Psoas muscle (tissue), 8 donors: ENCODE results near the gene SQSTM1. TPM values are rescaled to one million over a fixed set of nuclear protein-coding genes. Genes with fewer than 3 reads are reported as not detected.

Experiments used
- ATAC-seq, 4 donors: fragments of 200-7000 bp; cut with Tn5 transposase; one replicate each; pipeline ENCODE4 v1.9.1; 2020; ENCODE audit warnings: moderate library complexity in 3 of 4, mild to moderate bottlenecking in 2 of 4
- DNase-seq, 2 donors: peaks; one replicate each; pipeline ENCODE4 v3.0.0-alpha.2; 2020
- H3K27ac ChIP-seq: fragments of 200-600 bp; one replicate; pipeline ENCODE4 v1.8.0; 2022
- H3K27me3 ChIP-seq, 3 donors: fragments of 200-600 bp in 1 of 3; one replicate each; pipeline versions ENCODE4 v1.6.1 to v1.8.0; 2013 to 2022; ENCODE audit warnings: low read length in 2 of 3, mild to moderate bottlenecking in 2 of 3, moderate library complexity in 1 of 3; ENCODE audit not compliant: insufficient read depth in 3 of 3
- H3K36me3 ChIP-seq, 2 donors: fragments of 200-600 bp in 1 of 2; one replicate each; pipeline versions ENCODE4 v1.6.1 to v1.8.0; 2013 to 2022; ENCODE audit warnings: low read depth in 1 of 2, mild to moderate bottlenecking in 1 of 2, moderate library complexity in 1 of 2; ENCODE audit not compliant: insufficient read depth in 1 of 2
- H3K4me1 ChIP-seq: fragments of 200-600 bp; one replicate; pipeline ENCODE4 v1.8.0; 2022
- H3K4me3 ChIP-seq: fragments of 200-600 bp; one replicate; pipeline ENCODE4 v1.8.0; 2022; ENCODE audit warnings: mild to moderate bottlenecking
- H3K9me3 ChIP-seq: fragments of 200-600 bp; one replicate; pipeline ENCODE4 v1.8.0; 2022
- WGBS, 3 donors: extraction: QIAGEN DNeasy Blood & Tissue Kit; methylation state at CpG; one replicate each; pipeline versions ENCODE4 v1.1.6 to v1.1.7; 2013; 5-methylcytosine and 5-hydroxymethylcytosine counted together
- intact Hi-C, 2 donors: fragments of 100-400 bp; cut with DNase I; formaldehyde crosslinking; loops; one replicate each; pipeline versions ENCODE4 v1.11.0 to v1.14.2; 2022
- polyA plus RNA-seq, 3 donors: library from polyadenylated mRNA; stranded (reverse); fragments of 200-250 nt; gene quantifications; one replicate each; pipeline ENCODE4 v1.2.3, GENCODE V29; 2013
- total RNA-seq, 4 donors: library from RNA; stranded (reverse); fragmentation: NEBNext Ultra II Directional in 2 of 4; extraction: Animal tissue kit (Norgen Biotek cat#: 25700) in 2 of 4; gene quantifications; one replicate each; pipeline versions ENCODE4 v1.2.1 to v1.2.4, GENCODE V29; 2021 to 2023
- TF ChIP-seq, protein P1 (sequence below): fragments of 200-600 bp; IDR thresholded peaks from one replicate; pipeline ENCODE4 v1.8.0; 2022; ENCODE audit warnings: antibody characterized with exemption
- donor health status: healthy with polysubstance abuse.
- donor health status: DM: no; HTN: no; CAD: no; lungs with moderate emphysema.
- donor health status: Bipolar disorder and iron deficiency.
- donor health status: healthy.
- donor health status: DM: yes; HTN: yes; CAD: no.
- donor health status: DM: no; HTN: no; CAD: no.
- donor health status: DM: no; HTN: no; CAD: no.
- donor health status: DM: yes; HTN: yes; CAD: no.

Gene SQSTM1
- total and polyA plus RNA-seq, 7 donors: 463 to 1,199 (median 707) TPM

DNA sequence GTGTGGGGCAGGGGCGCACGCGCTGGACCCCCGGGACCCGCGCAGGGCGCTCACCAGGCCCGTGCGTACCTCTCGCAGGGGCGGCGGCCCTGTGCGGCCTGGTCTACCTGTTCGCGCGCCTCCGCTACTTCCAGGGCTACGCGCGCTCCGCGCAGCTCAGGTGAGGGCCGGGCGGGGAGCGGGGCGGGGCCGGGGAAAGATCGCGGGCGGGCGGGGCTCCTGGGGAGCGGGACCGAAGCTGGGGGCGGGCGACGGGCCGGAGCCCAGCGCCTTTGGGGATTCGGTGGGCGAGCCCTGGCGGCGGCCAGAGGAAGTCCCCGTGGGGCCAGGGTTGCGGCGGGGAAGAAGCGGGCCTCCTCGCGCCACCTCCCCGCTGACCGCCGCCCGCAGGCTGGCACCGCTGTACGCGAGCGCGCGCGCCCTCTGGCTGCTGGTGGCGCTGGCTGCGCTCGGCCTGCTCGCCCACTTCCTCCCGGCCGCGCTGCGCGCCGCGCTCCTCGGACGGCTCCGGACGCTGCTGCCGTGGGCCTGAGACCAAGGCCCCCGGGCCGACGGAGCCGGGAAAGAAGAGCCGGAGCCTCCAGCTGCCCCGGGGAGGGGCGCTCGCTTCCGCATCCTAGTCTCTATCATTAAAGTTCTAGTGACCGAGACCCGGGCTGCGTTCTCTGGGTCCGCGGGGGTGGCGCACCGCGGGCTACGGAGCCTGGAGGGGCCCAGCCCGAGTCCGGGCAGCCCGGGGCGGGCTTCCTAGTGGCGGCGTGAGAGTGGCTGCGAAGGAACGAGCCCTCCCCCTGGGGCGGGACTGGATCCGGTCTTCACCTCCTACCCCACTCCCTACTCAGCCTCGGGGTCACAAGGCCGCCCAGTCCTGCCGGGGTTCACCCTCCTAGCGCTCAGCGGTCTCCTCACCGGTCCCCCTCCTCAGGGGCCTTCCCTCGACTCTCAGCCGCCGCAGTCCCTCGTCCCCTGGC is 24.6 kb upstream of the SQSTM1 start:
- Histone ChIP-seq H3K4me3 (peak overlapping the region; percentile 74), H3K27ac (peak overlapping the region; percentile 78), H3K27me3 (no peaks in the 10 kb centered on the region), H3K36me3 (peaks cover 3 to 49% of the 10 kb centered on the region in 2 donors), H3K9me3 (no peaks in the 10 kb centered on the region), H3K4me1 (peaks cover 16% of the 10 kb centered on the region)
- WGBS, 3 donors: 3 to 5% (median 4%) methylated on average over 56 to 113 of the region's 113 CpGs
- intact Hi-C loops: loop anchor here in 1 of 2 donors (2.0 kb wide), 1 partner anchor 33 kb away; no protein-coding TSS in a partner anchor
- TF ChIP-seq, protein P1, sequence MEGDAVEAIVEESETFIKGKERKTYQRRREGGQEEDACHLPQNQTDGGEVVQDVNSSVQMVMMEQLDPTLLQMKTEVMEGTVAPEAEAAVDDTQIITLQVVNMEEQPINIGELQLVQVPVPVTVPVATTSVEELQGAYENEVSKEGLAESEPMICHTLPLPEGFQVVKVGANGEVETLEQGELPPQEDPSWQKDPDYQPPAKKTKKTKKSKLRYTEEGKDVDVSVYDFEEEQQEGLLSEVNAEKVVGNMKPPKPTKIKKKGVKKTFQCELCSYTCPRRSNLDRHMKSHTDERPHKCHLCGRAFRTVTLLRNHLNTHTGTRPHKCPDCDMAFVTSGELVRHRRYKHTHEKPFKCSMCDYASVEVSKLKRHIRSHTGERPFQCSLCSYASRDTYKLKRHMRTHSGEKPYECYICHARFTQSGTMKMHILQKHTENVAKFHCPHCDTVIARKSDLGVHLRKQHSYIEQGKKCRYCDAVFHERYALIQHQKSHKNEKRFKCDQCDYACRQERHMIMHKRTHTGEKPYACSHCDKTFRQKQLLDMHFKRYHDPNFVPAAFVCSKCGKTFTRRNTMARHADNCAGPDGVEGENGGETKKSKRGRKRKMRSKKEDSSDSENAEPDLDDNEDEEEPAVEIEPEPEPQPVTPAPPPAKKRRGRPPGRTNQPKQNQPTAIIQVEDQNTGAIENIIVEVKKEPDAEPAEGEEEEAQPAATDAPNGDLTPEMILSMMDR: peak; percentile 87
- ATAC-seq: peak; percentile 80 to 86 (median 85)
- DNase-seq: peak; percentile 86 to 90

DNA sequence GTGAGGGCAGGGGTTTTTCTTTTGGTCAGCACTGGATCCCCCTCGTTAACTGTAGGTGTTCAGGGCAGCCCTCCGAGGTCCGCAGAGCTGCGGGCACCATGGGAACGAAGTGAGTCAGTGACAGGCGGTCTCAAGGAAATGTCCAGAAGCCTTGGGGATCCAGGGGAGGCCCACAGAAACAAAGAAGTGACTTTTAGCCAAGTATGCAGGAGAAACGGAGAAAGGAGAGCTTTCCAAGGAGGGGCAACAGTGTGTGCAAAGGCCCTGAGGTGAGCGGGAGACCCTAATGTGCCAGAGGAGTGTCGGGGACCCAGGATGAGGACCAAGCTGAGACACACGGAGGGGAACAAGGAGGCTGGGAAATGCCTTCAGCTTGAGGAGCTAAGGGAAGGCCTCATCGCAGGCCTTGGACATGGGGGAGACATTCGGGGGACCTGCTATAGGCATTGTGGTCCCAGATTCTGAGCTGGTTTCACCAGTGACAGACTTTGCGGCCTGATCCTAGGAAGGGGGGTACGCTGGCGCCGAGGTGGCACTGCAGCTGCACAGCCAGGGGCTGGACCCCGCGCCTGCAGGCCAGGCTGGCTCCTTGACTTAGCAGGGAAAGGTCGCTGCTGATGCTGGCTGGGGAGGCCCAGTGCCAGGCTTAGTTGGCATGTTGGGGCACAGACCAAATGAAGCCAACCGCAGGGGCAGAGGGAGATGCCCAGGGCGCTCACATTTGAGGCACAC is 23.7 kb upstream of the SQSTM1 start:
- Histone ChIP-seq H3K27ac (peak overlapping the region; percentile 78), H3K36me3 (peaks cover 3 to 52% of the 10 kb centered on the region in 2 donors), H3K9me3 (no peaks in the 10 kb centered on the region), H3K27me3 (no peaks in the 10 kb centered on the region), H3K4me3 (peak overlapping the region; percentile 74), H3K4me1 (peaks cover 17% of the 10 kb centered on the region)
- DNase-seq (no peak), ATAC-seq (no peak)
- WGBS, 3 donors: 85 to 90% (median 89%) methylated on average over 21 of the region's 21 CpGs
- intact Hi-C loops: loop anchor here in 1 of 2 donors (2.0 kb wide), 1 partner anchor 34 kb away; no protein-coding TSS in a partner anchor
- TF ChIP-seq, protein P1: no peak

DNA sequence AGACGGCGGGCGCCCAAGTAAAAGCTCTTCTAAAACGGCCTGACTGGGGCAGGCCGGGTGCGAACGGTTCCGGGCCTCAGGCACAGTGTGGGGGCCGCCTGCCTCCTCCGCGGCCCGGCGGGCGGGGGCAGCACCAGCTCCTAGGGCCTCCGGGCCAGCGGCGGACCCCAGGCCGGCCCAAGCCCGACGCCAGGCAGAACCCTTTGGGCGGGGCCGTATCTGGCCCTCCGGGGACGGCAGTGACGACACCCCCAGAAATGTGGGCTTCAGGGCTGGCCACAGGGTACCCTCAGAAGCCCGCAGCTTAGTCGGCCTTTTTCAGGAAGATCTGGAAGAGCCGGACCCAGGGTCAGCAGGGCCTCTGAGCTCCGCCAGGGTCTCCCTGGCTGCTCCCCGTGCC is 23.0 kb upstream of the SQSTM1 start:
- WGBS, 3 donors: 93 to 96% (median 95%) methylated on average over 30 of the region's 30 CpGs
- DNase-seq: no peak
- intact Hi-C loops: loop anchor here in 1 of 2 donors (2.0 kb wide), 1 partner anchor 35 kb away; no protein-coding TSS in a partner anchor
- Histone ChIP-seq H3K36me3 (peaks cover 3 to 45% of the 10 kb centered on the region in 2 donors), H3K27me3 (no peaks in the 10 kb centered on the region), H3K4me1 (peaks cover 24% of the 10 kb centered on the region), H3K27ac (no peak overlapping the region), H3K9me3 (no peaks in the 10 kb centered on the region), H3K4me3 (no peak overlapping the region)
- no peak for ATAC-seq
- TF ChIP-seq, protein P1: no peak

DNA sequence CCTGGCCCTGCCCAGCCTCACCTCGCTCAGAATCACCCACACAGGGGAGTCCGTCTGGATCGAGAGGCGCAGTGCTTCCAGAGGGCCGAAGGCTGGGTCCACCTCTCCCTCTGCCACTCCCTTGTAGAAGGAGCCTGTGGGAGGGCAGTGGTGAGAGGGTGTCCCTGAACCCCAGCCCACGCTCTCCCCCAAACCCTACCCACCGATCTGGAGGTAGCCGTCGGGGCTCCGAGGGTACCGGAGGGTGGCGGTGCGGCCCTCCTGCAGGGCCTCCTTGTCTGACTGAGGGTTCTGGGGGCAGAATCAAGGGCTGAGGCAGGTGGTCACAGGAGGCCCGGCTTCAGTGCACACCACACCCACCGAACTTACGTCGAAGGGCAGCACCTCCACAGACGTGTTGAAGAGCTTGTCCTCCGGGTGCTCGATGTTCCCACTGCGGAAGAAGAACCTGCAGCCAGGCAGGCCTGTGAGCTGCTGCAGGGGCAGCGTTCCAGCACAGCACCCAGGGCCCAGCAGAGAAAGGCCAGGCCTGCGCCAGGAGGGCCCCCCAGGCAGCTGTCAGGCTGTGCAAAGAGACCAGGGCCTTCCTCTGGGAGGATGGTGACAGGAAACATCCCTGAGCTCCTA is 22.4 kb upstream of the SQSTM1 start:
- H3K36me3 ChIP-seq: peaks cover 3 to 45% of the 10 kb centered on the region in 2 donors
- no peaks in the 10 kb centered on the region for H3K9me3 ChIP-seq
- no peaks in the 10 kb centered on the region for H3K27me3 ChIP-seq
- TF ChIP-seq, protein P1: no peak
- H3K4me3 ChIP-seq: no peak overlapping the region
- no peak overlapping the region for H3K27ac ChIP-seq
- ATAC-seq: no peak
- H3K4me1 ChIP-seq: peaks cover 27% of the 10 kb centered on the region
- no peak for DNase-seq
- intact Hi-C loops: no loop called here
- WGBS, 3 donors: 94 to 96% (median 95%) methylated on average over 23 of the region's 23 CpGs
